H9 (cell line): ENCODE results near the gene TBC1D17. TPM values are rescaled to one million over a fixed set of nuclear protein-coding genes. Genes with fewer than 3 reads are reported as not detected.

Experiments used
- DNase-seq: peaks from one replicate; pipeline ENCODE4 v3.0.0-alpha.2; 2017
- H2AFZ ChIP-seq: one replicate; pipeline ENCODE4 v1.6.1; 2013; ENCODE audit warnings: mild to moderate bottlenecking, low read length, control low read depth, moderate library complexity
- H2AK5ac ChIP-seq: 2 replicates; pipeline ENCODE4 v1.6.1; 2013; ENCODE audit warnings: low read length, control low read depth, mixed read lengths; ENCODE audit not compliant: insufficient read length
- H2BK120ac ChIP-seq: one replicate; pipeline ENCODE4 v1.6.1; 2013; ENCODE audit warnings: low read depth, mild to moderate bottlenecking, low read length, control low read depth, inconsistent platforms; ENCODE audit not compliant: poor library complexity, severe bottlenecking
- H2BK12ac ChIP-seq: 2 replicates; pipeline ENCODE4 v1.6.1; 2013; ENCODE audit warnings: low read length, control low read depth, mixed read lengths, low read depth; ENCODE audit not compliant: insufficient read length
- H2BK15ac ChIP-seq: 2 replicates; pipeline ENCODE4 v1.6.1; 2013; ENCODE audit warnings: low read depth, low read length, control low read depth
- H2BK20ac ChIP-seq: one replicate; pipeline ENCODE4 v1.6.1; 2013; ENCODE audit warnings: low read depth, mild to moderate bottlenecking, low read length, control low read depth, inconsistent platforms; ENCODE audit not compliant: poor library complexity, severe bottlenecking
- H2BK5ac ChIP-seq: 2 replicates; pipeline ENCODE4 v1.6.1; 2013; ENCODE audit warnings: low read length, control low read depth, mixed read lengths; ENCODE audit not compliant: insufficient read length
- H3K14ac ChIP-seq: 2 replicates; pipeline ENCODE4 v1.6.1; 2013; ENCODE audit warnings: low read length, control low read depth; ENCODE audit not compliant: insufficient read depth
- H3K18ac ChIP-seq: 2 replicates; pipeline ENCODE4 v1.6.1; 2013; ENCODE audit warnings: low read depth, mild to moderate bottlenecking, mixed read lengths, low read length, control low read depth; ENCODE audit not compliant: insufficient read length
- H3K23ac ChIP-seq: 2 replicates; pipeline ENCODE4 v1.6.1; 2013; ENCODE audit warnings: low read length, control low read depth, mixed read lengths, low read depth; ENCODE audit not compliant: insufficient read length
- H3K23me2 ChIP-seq: 2 replicates; pipeline ENCODE4 v1.6.1; 2013; ENCODE audit warnings: low read depth, mild to moderate bottlenecking, mixed read lengths, low read length, control low read depth; ENCODE audit not compliant: insufficient read length, poor library complexity, severe bottlenecking
- H3K27ac ChIP-seq: 2 replicates; pipeline ENCODE4 v1.5.1; 2013; ENCODE audit warnings: low read length, control low read depth, mixed read lengths, low read depth; ENCODE audit not compliant: insufficient read length
- H3K27me3 ChIP-seq: 2 replicates; pipeline ENCODE4 v1.6.1; 2013; ENCODE audit warnings: low read length, control low read depth, inconsistent platforms; ENCODE audit not compliant: insufficient read depth
- H3K4ac ChIP-seq: 2 replicates; pipeline ENCODE4 v1.6.1; 2013; ENCODE audit warnings: low read depth, mild to moderate bottlenecking, control low read depth, inconsistent platforms, low read length, moderate library complexity
- H3K4me1 ChIP-seq: 2 replicates; pipeline ENCODE4 v1.6.1; 2013; ENCODE audit warnings: low read length, control low read depth, inconsistent platforms; ENCODE audit not compliant: insufficient read depth
- H3K4me2 ChIP-seq: 2 replicates; pipeline ENCODE4 v1.6.1; 2013; ENCODE audit warnings: low read length, control low read depth, mixed read lengths; ENCODE audit not compliant: insufficient read length, insufficient read depth
- H3K56ac ChIP-seq: 2 replicates; pipeline ENCODE4 v1.6.1; 2013; ENCODE audit warnings: low read depth, mild to moderate bottlenecking, mixed read lengths, low read length, control low read depth; ENCODE audit not compliant: insufficient read length
- H3K79me1 ChIP-seq: 2 replicates; pipeline ENCODE4 v1.6.1; 2013; ENCODE audit warnings: low read depth, mild to moderate bottlenecking, moderate library complexity, low read length, control low read depth, inconsistent platforms; ENCODE audit not compliant: insufficient read depth, poor library complexity, severe bottlenecking
- H3K79me2 ChIP-seq: 2 replicates; pipeline ENCODE4 v1.6.1; 2013; ENCODE audit warnings: low read length, control low read depth, inconsistent platforms; ENCODE audit not compliant: insufficient read depth
- H3K9ac ChIP-seq: 2 replicates; pipeline ENCODE4 v1.6.1; 2013; ENCODE audit warnings: low read length, control low read depth, mixed read lengths; ENCODE audit not compliant: insufficient read length; ENCODE audit errors: extremely low read depth
- H3K9me3 ChIP-seq: one replicate; pipeline ENCODE4 v1.6.1; 2013; ENCODE audit warnings: low read depth, low read length, inconsistent platforms; ENCODE audit not compliant: control insufficient read depth
- H3T11ph ChIP-seq: one replicate; pipeline ENCODE4 v1.6.1; 2013; ENCODE audit warnings: mild to moderate bottlenecking, low read length, control low read depth, inconsistent platforms
- H4K20me1 ChIP-seq: one replicate; pipeline ENCODE4 v1.6.1; 2013; ENCODE audit not compliant: control insufficient read depth, insufficient read length, insufficient read depth
- H4K5ac ChIP-seq: 2 replicates; pipeline ENCODE4 v1.6.1; 2013; ENCODE audit warnings: low read depth, mild to moderate bottlenecking, mixed read lengths, low read length, control low read depth; ENCODE audit not compliant: insufficient read length
- H4K8ac ChIP-seq: replicated peaks from 2 replicates; pipeline ENCODE4 v1.6.1; 2013; ENCODE audit warnings: low read length, control low read depth, mixed read lengths, low read depth; ENCODE audit not compliant: insufficient read length
- H4K91ac ChIP-seq: 2 replicates; pipeline ENCODE4 v1.6.1; 2013; ENCODE audit warnings: low read depth, mild to moderate bottlenecking, moderate library complexity, mixed read lengths, low read length, control low read depth; ENCODE audit not compliant: insufficient read length
- H3K27ac Mint-ChIP-seq, 3 experiments: 2 replicates in 2 of 3; 3 replicates in 1 of 3; pipeline ENCODE4 v1.8.0; 2020 to 2021; ENCODE audit warnings: mixed read lengths in 3 of 3, mild to moderate bottlenecking in 1 of 3, moderate library complexity in 1 of 3
- H3K27me3 Mint-ChIP-seq: 2 replicates; pipeline ENCODE4 v1.8.0; 2021; ENCODE audit warnings: low read depth, mild to moderate bottlenecking, moderate library complexity, mixed read lengths
- H3K36me3 Mint-ChIP-seq, 3 experiments: 2 replicates in 2 of 3; 3 replicates in 1 of 3; pipeline ENCODE4 v1.8.0; 2020 to 2021; ENCODE audit warnings: low read depth in 3 of 3, mixed read lengths in 3 of 3; ENCODE audit not compliant: insufficient read depth in 1 of 3
- H3K4me1 Mint-ChIP-seq, 2 experiments: 2 replicates each; pipeline ENCODE4 v1.8.0; 2020; ENCODE audit warnings: mixed read lengths in 2 of 2
- H3K4me3 Mint-ChIP-seq, 2 experiments: 2 replicates in 1 of 2; 3 replicates in 1 of 2; pipeline ENCODE4 v1.8.0; 2020 to 2021; ENCODE audit warnings: mild to moderate bottlenecking in 2 of 2, mixed read lengths in 2 of 2, moderate library complexity in 1 of 2
- H3K9me3 Mint-ChIP-seq, 2 experiments: 2 replicates in 1 of 2; 3 replicates in 1 of 2; pipeline ENCODE4 v1.8.0; 2020; ENCODE audit warnings: mild to moderate bottlenecking in 2 of 2, mixed read lengths in 2 of 2, moderate library complexity in 1 of 2
- CTCF ChIP-seq: fragments of 200-600 bp; sonication (generic); conservative IDR thresholded peaks from 3 replicates; pipeline ENCODE4 v1.8.0; 2021; ENCODE audit warnings: antibody characterized with exemption, mild to moderate bottlenecking
- WGBS: extraction: QIAGEN DNeasy Blood & Tissue Kit; methylation state at CpG from one replicate; pipeline ENCODE4 v1.1.7; 2013; ENCODE audit warnings: missing lambda C conversion rate, low lambda C conversion rate, mixed read lengths; ENCODE audit not compliant: insufficient read length; ENCODE audit errors: extremely low coverage; 5-methylcytosine and 5-hydroxymethylcytosine counted together
- total RNA-seq: library from RNA; stranded (reverse); gene quantifications from 2 replicates; pipeline ENCODE4 v1.2.1, GENCODE V29; 2021

Gene TBC1D17
- total RNA-seq, 1 experiment from 2014 or later = 33.6 TPM

GRCh38 chr19:49843265-49843664, 34.2 kb upstream of the TBC1D17 start:
- Histone ChIP-seq H2AFZ (no peak overlapping the region), H2AK5ac (no peak overlapping the region), H2BK20ac (no peak overlapping the region), H3K23ac (no peak overlapping the region), H4K8ac (no peak overlapping the region), H3K9me3 (no peaks in the 10 kb centered on the region), H4K91ac (no peak overlapping the region), H3K18ac (no peak overlapping the region), H2BK120ac (no peak overlapping the region), H3K79me2 (no peaks in the 10 kb centered on the region), H3K23me2 (no peaks in the 10 kb centered on the region), H3T11ph (no peak overlapping the region), H3K4ac (no peak overlapping the region), H3K4me1 (no peaks in the 10 kb centered on the region), H2BK15ac (no peak overlapping the region), H3K56ac (no peak overlapping the region), H3K14ac (no peak overlapping the region), H3K4me2 (no peak overlapping the region), H2BK5ac (no peak overlapping the region), H3K27me3 (no peaks in the 10 kb centered on the region), H4K20me1 (no peaks in the 10 kb centered on the region), H3K9ac (no peak overlapping the region), H3K79me1 (no peaks in the 10 kb centered on the region), H4K5ac (no peak overlapping the region), H2BK12ac (no peak overlapping the region), H3K27ac (no peak overlapping the region)
- DNase-seq = no peak
- Mint-ChIP-seq H3K36me3 (peaks cover 2 to 26% (median 25%) of the 10 kb centered on the region in 3 experiments; a peak in 6 of 7 replicates), H3K4me1 (peaks cover 0 to 5% of the 10 kb centered on the region in 2 experiments; a peak in 2 of 4 replicates), H3K9me3 (no peaks in the 10 kb centered on the region), H3K4me3 (no peak overlapping the region), H3K27ac (no peak overlapping the region), H3K27me3 (peaks cover 1% of the 10 kb centered on the region)
- no peak for TF ChIP-seq CTCF
- no CpG with 5 or more reads among the region's 3 CpGs for WGBS
